ENCODE data around the gene TAP2. TPM values are rescaled to one million over a fixed set of nuclear protein-coding genes. Genes with fewer than 3 reads are reported as not detected.

The TAP2 gene
- total RNA-seq (2014; rRNA removed; shearing (Covaris generic)) (9.5 and 102 TPM in 2 replicates), polyA plus RNA-seq (2016; fragmentation: Nextera tagmentation; extraction: Ambion mirVana) (3.4 and 4.9 TPM in 2 replicates)
- long read RNA-seq, full-length matches to known transcripts: 1 of 2 reads
- long read RNA-seq, partial matches to known transcripts: 1 of 2 reads
- long read RNA-seq, other reads (novel, unspliced or antisense): 0 of 2 reads

DNA sequence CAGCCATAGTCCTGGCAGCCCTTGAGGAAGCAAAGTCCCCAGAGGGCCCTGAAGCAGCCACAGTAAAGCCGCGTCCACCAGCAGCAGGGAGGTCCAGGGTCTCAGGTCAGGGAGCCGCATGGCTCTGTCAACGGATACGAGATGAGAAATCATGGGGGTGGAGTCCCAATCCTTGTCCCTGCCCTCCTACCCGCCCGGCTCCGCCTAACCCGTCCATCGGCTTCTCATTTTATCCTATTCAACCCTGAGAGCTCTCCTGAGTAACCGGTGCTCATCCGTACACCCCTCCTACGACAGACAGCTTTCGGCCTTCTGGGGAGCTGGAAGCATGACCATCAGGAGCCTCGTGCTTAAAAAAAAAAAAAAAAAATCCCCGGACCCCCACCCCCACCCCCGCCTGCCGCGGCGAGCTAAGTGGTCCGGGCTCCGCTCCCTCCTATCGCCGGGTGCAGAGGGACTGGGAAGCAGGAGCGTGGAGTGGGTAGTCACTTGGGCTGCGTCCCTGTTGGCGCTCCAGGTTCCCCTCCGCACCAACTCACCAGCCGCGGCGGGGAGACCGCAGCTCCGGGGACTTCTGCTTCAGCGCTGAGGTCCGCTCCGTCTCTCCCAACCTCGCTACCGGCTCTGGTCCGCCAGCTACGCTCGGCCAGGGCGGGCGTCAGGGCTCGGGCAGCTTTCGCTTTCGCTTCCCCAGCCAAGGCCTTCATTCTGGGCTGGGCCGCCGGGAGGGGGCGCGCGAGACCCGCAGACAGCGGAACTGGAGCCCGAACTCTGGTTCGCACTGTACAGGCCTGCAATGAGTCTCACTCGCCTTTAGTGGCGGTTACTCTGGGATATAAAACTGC is at the start of gene TAP2:
Gene TAP2, minus strand, starts transcription at position 626 of the 845 bp plus-strand sequence. Its CDS starts 506 bp downstream, at position 120.
- peak; percentile 91 for ATAC-seq
- Histone ChIP-seq H3K79me2 (replicated peaks; ENCODE audit: insufficient read depth) (no peaks in the 10 kb centered on the region), H3K27me3 (ENCODE audit: insufficient read depth) (peaks cover 10% of the 10 kb centered on the region), H3K4me3 (peak within 1 kb of the TSS; percentile 71), H4K20me1 (replicated peaks; ENCODE audit: insufficient read depth) (no peaks in the 10 kb centered on the region), H3K4me1 (ENCODE audit: insufficient read depth) (peaks cover 16% of the 10 kb centered on the region; the same call in 1 of the 2 replicates), H3K36me3 (ENCODE audit: insufficient read depth) (peaks cover 6% of the 10 kb centered on the region; the same call in 1 of the 2 replicates), H3K4me2 (peak within 1 kb of the TSS; percentile 92), H3K27ac (ENCODE audit: low read depth) (no peak within 1 kb of the TSS), H3F3A (replicated peaks; ENCODE audit: low read depth) (no peaks in the 10 kb centered on the region), H2AFZ (peak within 1 kb of the TSS; percentile 94), H3K9me2 (ENCODE audit: insufficient read depth) (no peaks in the 10 kb centered on the region)
- Mint-ChIP-seq H3K27ac (no peak within 1 kb of the TSS), H3K36me3 (ENCODE audit: low read depth) (peaks cover 23% of the 10 kb centered on the region), H3K27me3 (ENCODE audit: insufficient read depth, low read depth, poor library complexity) (peaks cover 8% of the 10 kb centered on the region), H3K4me1 (peaks cover 16% of the 10 kb centered on the region), H3K9me3 (no peaks in the 10 kb centered on the region), H3K4me3 (peak within 1 kb of the TSS; percentile 80)
- peak; percentile 95 for DNase-seq (ENCODE audit: low spot score)
- TF ChIP-seq, protein P1, sequence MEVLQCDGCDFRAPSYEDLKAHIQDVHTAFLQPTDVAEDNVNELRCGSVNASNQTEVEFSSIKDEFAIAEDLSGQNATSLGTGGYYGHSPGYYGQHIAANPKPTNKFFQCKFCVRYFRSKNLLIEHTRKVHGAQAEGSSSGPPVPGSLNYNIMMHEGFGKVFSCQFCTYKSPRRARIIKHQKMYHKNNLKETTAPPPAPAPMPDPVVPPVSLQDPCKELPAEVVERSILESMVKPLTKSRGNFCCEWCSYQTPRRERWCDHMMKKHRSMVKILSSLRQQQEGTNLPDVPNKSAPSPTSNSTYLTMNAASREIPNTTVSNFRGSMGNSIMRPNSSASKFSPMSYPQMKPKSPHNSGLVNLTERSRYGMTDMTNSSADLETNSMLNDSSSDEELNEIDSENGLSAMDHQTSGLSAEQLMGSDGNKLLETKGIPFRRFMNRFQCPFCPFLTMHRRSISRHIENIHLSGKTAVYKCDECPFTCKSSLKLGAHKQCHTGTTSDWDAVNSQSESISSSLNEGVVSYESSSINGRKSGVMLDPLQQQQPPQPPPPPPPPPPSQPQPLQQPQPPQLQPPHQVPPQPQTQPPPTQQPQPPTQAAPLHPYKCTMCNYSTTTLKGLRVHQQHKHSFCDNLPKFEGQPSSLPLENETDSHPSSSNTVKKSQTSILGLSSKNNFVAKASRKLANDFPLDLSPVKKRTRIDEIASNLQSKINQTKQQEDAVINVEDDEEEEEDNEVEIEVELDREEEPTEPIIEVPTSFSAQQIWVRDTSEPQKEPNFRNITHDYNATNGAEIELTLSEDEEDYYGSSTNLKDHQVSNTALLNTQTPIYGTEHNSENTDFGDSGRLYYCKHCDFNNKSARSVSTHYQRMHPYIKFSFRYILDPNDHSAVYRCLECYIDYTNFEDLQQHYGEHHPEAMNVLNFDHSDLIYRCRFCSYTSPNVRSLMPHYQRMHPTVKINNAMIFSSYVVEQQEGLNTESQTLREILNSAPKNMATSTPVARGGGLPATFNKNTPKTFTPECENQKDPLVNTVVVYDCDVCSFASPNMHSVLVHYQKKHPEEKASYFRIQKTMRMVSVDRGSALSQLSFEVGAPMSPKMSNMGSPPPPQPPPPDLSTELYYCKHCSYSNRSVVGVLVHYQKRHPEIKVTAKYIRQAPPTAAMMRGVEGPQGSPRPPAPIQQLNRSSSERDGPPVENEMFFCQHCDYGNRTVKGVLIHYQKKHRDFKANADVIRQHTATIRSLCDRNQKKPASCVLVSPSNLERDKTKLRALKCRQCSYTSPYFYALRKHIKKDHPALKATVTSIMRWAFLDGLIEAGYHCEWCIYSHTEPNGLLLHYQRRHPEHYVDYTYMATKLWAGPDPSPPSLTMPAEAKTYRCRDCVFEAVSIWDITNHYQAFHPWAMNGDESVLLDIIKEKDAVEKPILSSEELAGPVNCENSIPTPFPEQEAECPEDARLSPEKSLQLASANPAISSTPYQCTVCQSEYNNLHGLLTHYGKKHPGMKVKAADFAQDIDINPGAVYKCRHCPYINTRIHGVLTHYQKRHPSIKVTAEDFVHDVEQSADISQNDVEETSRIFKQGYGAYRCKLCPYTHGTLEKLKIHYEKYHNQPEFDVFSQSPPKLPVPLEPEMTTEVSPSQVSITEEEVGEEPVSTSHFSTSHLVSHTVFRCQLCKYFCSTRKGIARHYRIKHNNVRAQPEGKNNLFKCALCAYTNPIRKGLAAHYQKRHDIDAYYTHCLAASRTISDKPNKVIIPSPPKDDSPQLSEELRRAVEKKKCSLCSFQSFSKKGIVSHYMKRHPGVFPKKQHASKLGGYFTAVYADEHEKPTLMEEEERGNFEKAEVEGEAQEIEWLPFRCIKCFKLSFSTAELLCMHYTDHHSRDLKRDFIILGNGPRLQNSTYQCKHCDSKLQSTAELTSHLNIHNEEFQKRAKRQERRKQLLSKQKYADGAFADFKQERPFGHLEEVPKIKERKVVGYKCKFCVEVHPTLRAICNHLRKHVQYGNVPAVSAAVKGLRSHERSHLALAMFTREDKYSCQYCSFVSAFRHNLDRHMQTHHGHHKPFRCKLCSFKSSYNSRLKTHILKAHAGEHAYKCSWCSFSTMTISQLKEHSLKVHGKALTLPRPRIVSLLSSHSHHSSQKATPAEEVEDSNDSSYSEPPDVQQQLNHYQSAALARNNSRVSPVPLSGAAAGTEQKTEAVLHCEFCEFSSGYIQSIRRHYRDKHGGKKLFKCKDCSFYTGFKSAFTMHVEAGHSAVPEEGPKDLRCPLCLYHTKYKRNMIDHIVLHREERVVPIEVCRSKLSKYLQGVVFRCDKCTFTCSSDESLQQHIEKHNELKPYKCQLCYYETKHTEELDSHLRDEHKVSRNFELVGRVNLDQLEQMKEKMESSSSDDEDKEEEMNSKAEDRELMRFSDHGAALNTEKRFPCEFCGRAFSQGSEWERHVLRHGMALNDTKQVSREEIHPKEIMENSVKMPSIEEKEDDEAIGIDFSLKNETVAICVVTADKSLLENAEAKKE (CRISPR knock-in tag; IDR thresholded peaks at IDR 0.05): no peak
- TF ChIP-seq CTCF (conservative IDR thresholded peaks at IDR 0.05; ENCODE audit: low read depth in 2 of 2) (peak; percentile 76 to 93), NANOG (IDR thresholded peaks at IDR 0.05; ENCODE audit: borderline replicate concordance) (no peak), REST (IDR thresholded peaks at IDR 0.05; ENCODE audit: unreplicated experiment) (no peak), POLR2AphosphoS5 (IDR thresholded peaks at IDR 0.05; ENCODE audit: low read depth) (peak; percentile 63), ETS1 (IDR thresholded peaks at IDR 0.05) (0 out of 2 replicates have a peak, but pooled peaks have one; percentile 38), JUNB (IDR thresholded peaks at IDR 0.05; ENCODE audit: unreplicated experiment) (no peak), STAT1 (IDR thresholded peaks at IDR 0.05; ENCODE audit: unreplicated experiment) (no peak), ZNF114 (CRISPR knock-in tag; IDR thresholded peaks at IDR 0.05) (no peak), EZH2phosphoT487 (IDR thresholded peaks at IDR 0.05; ENCODE audit: unreplicated experiment) (no peak), CREB1 (CRISPR knock-in tag; IDR thresholded peaks at IDR 0.05; ENCODE audit: low read depth) (0 out of 2 replicates have a peak, but pooled peaks have one; percentile 40), EZH2 (IDR thresholded peaks at IDR 0.05; ENCODE audit: low read depth, unreplicated experiment) (no peak), ZNF331 (CRISPR knock-in tag; IDR thresholded peaks at IDR 0.05; ENCODE audit: low read depth) (no peak)

Measured in GM23338 (cell line).